Breast epithelium (tissue), 3 donors: ENCODE data around the gene SLC2A4RG.

Experiments used
- CTCF ChIP-seq, 3 donors: fragments of 450-650 bp; IDR thresholded peaks; one replicate each; pipeline ENCODE4 v1.5.1; 2016 to 2017; ENCODE audit warnings: antibody characterized with exemption in 3 of 3, mild to moderate bottlenecking in 3 of 3, moderate library complexity in 3 of 3
- POLR2A ChIP-seq: fragments of 450-650 bp; IDR thresholded peaks from one replicate; pipeline ENCODE4 v1.6.1; 2016; ENCODE audit warnings: antibody characterized with exemption, mild to moderate bottlenecking, moderate library complexity
- POLR2AphosphoS5 ChIP-seq, 3 donors: sonication (generic); formaldehyde crosslinking; IDR thresholded peaks; one replicate each; pipeline ENCODE4 v1.6.1; 2017; ENCODE audit warnings: antibody characterized with exemption in 3 of 3

GRCh38 chr20:63778034-63778752, 38.6 kb downstream of the SLC2A4RG start:
- no peak for TF ChIP-seq POLR2AphosphoS5 (IDR thresholded peaks at IDR 0.05)
- TF ChIP-seq CTCF (IDR thresholded peaks at IDR 0.05), result no peak
- no peak for TF ChIP-seq POLR2A
